Myocyte (in vitro differentiated cells): ENCODE measurements around the gene OBP2A. TPM values are rescaled to one million over a fixed set of nuclear protein-coding genes. Genes with fewer than 3 reads are reported as not detected.
"Not testable (repeated sequence)": the region's sequence is repeated elsewhere in the genome, so short reads cannot be mapped to it uniquely, and the experiment has no call there.

Experiments
- DNase-seq: peaks from one replicate; pipeline ENCODE4 v3.0.0-alpha.2; 2012; ENCODE audit warnings: low read depth
- polyA plus RNA-seq: library from polyadenylated mRNA; unstranded; fragments of >200 nt; gene quantifications from one replicate; pipeline ENCODE4 v1.2.1, GENCODE V29; 2012; ENCODE audit warnings: missing spikeins
- total RNA-seq: library from RNA; depleted of rRNA; stranded (reverse); fragments of >200 nt; gene quantifications from 2 replicates; pipeline ENCODE4 v1.2.3, GENCODE V29; 2014

The OBP2A gene
- total RNA-seq, result not detected in 2 replicates
- polyA plus RNA-seq, result not detected

- not testable (repeated sequence) for DNase-seq
These were observed at the start of gene OBP2A for GRCh38 chr9:135545646-135546176. Gene OBP2A, plus strand, starts transcription at chr9:135546126. Its CDS starts 55 bp downstream, at chr9:135546181.

GRCh38 chr9:135498381-135499126 is 47.4 kb upstream of the OBP2A start:
- DNase-seq, result no peak

- DNase-seq, result peak; percentile 91
These were observed 46.4 kb upstream of the OBP2A start for GRCh38 chr9:135499326-135500070.

GRCh38 chr9:135500071-135500524 is 45.8 kb upstream of the OBP2A start:
- DNase-seq, result no peak

GRCh38 chr9:135500525-135501260 is 45.2 kb upstream of the OBP2A start, which contains the start of gene MRPS2:
Gene MRPS2, plus strand, starts transcription at chr9:135500682. Its CDS starts 29 bp downstream, at chr9:135500711.
- peak; percentile 90 for DNase-seq

- DNase-seq, result no peak
These were observed 44.4 kb upstream of the OBP2A start for GRCh38 chr9:135501261-135502167.

GRCh38 chr9:135502168-135502872 is 43.6 kb upstream of the OBP2A start:
- no peak for DNase-seq

- no peak for DNase-seq
These were observed 43.0 kb upstream of the OBP2A start for GRCh38 chr9:135502873-135503321.

- DNase-seq, result no peak
These were observed 42.3 kb upstream of the OBP2A start for GRCh38 chr9:135503371-135504261.

- peak; percentile 66 for DNase-seq
These were observed 41.4 kb upstream of the OBP2A start for GRCh38 chr9:135504262-135505243.

GRCh38 chr9:135505406-135506187 is 40.3 kb upstream of the OBP2A start:
- DNase-seq, result no peak

GRCh38 chr9:135506327-135507103 is 39.4 kb upstream of the OBP2A start:
- DNase-seq, result no peak

- DNase-seq, result no peak
These were observed 38.6 kb upstream of the OBP2A start for GRCh38 chr9:135507104-135508035.

- no peak for DNase-seq
These were observed 37.6 kb upstream of the OBP2A start for GRCh38 chr9:135508211-135508820.
